ENCODE results near the gene CYP46A1.
"Not testable (repeated sequence)": the region's sequence is repeated elsewhere in the genome, so short reads cannot be mapped to it uniquely, and the experiment has no call there.

CYP46A1 gene

DNA sequence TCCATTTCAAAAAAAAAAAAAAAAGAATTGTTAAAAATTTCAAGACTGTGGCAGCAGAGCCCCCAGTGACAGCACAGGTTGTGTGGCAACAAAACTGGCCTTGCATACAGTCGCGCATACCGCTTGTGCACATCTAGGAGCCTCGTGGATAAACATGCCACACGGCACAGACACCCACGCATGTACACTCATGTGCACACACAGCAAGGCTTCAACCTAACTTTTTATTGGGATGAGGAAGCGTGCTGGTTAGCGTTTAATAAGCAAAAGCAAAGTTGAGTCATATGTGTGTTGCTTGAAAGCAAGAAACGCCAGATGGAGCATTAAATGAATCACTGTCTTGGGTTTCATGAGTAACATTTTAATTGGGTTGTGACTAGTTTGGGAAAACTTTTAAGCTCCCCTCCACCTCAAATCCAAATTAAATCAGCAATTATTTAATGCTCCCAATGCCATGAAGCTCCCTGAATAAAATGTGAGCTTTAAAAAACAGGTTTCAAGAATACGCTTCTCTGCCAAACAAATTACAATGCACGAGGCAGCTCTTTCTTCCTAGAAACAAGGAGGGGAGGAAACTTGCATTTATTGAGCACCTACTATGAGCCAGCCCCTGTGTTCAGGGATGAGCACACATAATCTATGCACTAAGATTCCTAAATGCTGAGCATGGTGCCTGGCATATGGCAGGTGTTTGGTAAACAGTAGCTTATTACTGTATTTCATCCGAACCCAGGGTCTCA is 73.4 kb downstream of the CYP46A1 start:
- no peak for DNase-seq (ENCODE audit: low read depth)

DNA sequence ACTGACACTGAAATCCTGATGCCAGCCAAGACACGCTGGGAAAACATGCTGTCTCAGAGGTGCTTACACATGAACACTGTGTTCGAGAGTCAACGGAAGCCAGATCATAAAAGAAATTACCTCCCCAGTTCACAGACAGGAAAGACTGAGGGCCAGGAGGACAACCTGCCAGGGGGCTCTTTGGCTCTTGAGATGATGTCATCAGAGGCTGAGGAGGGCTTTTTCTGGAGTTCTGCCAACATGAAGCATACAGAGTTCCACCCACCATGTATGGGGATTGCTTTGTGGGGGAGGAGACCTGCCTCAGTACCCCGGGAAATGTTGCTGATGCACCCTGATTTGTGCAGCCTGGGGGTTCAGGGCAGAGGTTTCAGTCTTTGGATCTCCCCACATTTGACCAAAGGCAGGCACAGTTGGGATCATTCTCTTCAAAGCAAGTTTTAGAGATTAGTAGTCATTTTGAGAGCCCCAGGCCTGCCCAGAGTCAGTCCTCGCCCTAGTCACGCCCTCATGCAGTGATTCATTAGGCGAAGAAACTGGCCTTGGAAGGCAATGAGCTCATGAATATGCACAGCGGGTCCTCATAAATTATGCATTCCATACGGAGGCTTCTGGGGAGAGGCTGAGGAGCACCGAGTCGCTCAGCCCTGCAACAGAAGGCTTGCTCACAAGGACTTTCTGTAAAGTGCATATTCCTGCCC is 74.2 kb downstream of the CYP46A1 start:
- no peak for DNase-seq (ENCODE audit: low read depth)

DNA sequence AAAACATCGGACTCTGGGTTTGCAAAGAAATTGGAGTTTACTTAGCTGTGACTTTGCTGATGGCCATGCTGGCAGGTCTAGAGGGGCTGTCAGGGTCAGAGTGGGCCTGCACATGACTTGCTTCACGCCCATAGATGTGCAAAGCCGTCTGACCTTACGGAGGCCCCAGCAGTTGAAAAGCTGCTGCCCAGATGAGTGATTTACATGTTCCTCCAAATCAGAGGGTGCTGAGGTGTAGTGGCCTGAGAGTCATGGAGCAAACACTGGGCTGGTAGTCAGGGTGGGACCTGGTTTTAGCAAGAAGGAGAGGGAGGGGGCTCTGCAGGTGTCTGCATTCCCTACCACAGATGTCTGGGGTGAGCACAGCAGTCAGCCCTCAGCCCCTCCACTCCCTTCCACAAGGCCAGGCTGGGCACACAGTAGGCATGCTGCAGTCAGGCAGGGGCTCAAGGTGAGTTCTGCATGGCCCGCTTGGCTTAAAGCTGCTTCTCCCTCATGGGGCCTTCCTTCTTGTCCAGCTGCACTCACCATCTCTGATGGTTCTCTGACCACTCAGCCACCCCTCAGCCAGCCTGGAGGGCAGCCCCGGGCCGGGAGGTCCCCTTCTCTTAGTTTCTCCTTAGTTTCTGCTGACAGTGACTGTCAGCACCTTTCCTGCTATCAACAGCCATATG is 74.9 kb downstream of the CYP46A1 start:
- no peak for DNase-seq (ENCODE audit: low read depth)

DNA sequence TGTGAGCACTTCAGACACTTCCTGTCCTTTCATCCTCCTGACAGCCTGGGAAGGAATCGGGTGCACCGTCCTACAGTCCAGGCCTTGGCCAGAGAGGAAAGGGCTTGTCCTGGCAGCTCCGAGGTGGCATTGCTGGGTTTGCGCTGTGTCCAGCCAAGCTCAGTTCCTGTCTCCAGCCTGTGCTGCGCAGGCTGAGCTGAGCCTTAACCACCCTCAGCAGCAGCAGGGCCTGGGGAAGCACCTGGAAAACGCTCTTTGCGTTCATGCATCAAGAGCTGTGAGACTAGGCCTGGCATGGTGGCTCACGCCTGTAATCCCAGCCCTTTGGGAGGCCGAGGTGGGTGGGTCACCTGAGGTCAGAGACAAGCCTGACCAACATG is 75.4 kb downstream of the CYP46A1 start:
- no peak for DNase-seq (ENCODE audit: low read depth)

DNA sequence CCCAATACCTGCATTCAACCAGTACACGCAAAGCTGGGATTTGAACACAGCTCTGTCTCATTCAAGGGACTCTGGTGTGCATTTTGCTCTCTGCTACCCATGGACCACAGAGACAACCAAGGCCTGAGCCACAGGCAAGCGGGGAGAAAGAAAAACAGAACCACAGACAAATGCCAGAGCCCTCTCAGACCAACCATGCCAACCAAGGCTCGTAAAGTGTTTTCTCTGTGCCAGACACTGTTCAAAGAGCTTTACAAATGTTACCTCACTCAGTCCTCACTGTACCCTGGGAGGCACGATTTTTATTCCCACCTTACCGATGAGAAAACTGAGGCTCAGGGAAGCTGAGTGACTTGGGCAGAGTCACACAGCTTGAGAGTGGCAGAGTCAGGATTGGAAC is 76.7 kb downstream of the CYP46A1 start:
- no peak for DNase-seq (ENCODE audit: low read depth)

DNA sequence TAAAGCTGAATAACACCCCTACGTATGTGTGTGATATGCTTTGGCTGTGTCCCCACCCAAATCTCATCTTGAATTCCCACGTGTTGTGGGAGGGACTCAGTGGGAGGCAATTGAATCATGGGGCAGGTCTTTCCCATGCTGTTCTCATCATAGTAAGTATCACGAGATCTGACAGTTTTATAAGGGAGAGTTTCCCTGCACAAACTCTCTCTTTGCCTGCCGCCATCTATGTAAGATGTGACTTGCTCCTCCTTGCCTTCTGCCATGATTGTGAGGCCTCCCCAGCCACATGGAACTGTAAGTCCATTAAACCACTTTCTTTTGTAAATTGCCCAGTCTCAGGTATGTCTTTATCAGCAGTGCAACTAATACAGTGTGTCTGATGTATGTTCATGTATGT is 78.8 kb downstream of the CYP46A1 start:
- DNase-seq (ENCODE audit: low read depth): not testable (repeated sequence)

DNA sequence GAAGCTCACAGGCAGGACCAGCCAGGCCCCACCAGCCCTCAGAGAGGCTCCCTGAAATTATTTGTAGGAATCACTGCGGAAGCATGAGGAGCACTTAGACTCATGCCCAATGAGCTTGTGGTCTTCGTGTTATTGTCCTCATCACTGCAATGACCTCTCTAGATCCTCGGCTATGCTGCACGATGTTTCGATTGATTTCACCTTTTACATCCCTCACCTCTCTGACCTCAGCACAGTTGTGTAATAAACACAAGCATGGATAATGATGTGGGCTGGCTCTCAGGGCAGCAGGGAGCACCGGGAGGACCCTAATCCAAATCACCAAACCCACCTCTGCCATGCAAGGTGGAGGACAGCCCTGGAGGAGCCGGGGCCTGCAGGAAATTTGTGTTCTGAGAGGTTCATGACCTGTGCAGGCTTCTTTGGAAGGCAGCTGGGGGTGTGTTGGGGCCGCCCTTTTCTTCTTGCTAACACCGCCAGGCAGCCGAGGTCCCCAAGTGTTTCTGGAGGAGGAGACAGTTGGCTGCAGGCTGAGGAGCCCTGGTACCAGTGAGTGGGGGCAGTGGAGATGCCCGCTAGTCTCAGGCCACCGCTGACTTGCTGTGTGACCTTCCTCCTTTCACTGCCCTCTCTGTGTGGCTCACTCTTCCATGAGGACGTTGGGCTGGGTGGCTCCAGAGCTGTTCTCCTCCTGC is 79.6 kb downstream of the CYP46A1 start:
- no peak for DNase-seq (ENCODE audit: low read depth)

DNA sequence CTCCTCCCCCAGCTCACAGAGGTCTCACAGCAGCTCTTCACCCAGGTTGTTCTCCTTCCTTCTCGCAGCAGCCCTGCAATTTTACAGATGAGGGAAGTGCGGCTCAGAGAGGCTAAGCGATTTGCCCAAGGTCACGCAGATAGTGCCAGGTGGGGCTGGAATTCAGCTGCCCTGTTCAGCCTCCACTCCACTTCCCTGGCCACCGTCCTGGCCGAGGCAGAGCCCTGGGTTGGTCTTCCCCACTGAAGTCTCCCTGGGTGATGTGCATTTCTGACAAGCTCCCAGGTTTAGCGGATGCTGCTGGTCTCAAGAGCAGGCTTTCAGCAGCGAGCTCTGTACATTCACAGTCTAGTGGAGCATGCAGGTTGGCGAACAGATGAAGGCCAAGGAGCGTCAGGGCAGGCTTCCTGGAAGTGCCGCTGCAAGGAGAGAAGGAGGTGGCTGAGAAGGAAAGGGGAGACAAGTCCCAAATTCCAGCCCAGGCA is 80.2 kb downstream of the CYP46A1 start:
- no peak for DNase-seq (ENCODE audit: low read depth)

DNA sequence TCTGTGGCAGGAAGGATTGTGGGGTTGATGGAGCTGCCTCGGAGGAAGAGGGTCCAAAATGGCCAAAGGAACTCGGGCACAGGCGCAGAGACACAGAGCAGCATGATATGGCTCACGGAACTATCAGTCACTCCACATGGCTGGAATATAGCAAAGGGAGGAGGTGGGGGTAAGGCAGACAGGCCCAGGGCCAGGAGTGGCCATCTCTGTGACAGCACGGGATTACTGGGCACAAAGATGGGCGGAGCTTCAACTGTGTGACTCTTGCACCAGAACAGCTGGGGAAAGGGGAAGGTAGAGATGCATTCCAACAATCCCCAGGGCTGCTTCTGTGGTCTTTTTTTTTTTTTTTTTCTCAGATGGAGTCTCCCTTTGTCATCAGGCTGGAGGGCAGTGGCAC is 84.3 kb downstream of the CYP46A1 start:
- no peak for DNase-seq (ENCODE audit: low read depth)

DNA sequence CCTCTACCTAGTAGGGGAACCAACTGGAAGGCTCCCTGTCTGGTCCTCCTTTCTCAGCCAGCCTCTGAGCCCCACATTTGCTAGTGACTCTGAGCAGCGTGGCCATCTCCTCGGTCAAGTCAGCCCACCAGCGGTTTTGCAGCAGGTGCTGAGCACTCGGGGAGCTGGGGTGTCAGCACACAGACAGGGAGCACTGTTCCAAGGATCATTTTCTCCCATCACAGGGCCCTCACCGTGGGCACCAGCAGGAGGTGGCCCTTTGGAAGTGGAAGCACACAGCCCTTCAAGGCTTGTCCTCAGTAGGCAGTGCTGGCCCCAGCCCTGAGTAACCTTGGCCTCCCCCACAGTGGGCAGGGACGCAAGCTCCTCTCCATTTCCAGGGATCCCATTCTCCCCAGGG is 85.0 kb downstream of the CYP46A1 start:
- no peak for DNase-seq (ENCODE audit: low read depth)

DNA sequence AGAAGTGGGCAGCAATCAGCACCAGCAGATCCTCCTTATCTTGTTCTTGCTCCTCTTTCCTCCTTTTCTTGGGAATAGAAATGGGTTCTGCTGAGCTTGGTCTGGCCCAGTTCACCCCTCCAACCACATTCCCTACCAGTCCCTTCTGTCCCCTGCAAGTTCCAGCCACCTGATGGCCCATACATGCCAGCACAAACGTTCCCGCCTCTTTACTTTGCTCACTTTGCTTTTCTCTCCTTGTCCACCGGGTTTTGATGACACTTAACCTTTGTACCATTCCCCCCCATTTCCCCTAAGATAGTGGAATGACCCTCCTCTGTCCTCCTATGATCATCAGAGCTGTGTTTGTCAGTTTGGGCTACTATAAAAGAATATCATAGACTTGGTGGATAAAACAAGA is 85.7 kb downstream of the CYP46A1 start:
- no peak for DNase-seq (ENCODE audit: low read depth)

DNA sequence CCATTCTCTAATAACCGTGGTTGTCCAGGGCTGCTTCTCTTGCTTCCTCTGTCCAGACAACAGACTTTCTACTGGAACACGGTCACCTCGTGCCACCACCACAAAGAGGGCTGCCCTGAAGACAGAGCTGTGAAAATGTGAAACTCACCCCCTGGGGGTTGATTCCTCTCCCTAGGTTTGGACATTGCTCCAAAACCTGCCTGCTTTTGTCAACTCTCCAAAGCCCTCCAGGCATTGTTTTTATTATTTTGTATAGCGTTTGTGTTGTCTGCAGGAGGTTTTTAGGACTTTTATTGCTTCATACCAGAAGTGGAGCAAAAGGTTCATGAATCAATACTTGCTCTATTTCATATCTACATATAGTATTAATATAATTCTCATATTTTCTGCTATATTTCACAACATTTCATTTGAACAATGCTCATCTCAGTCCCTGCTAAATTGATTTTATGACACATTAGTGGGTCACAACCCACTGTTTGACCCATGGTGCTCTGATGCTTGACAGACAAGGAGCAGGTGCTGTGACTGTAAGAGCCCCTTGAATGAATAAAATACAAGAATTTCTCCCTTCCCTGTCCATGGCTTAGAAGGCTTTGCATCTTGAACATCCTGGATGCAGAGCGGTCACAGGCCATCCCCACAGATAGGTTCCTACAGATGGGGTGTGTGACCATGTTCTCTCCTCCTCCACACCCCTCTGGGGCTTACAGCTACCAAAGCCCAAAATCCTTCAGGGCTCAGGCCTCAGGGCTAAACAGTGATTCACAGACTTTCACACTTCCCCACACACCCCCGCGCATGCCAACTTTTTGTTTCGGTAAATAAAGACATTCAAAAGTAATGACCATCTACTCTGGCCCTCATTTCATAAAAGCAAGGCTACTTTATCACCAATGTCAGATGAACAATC is 88.5 kb downstream of the CYP46A1 start:
- no peak for DNase-seq (ENCODE audit: low read depth)

DNA sequence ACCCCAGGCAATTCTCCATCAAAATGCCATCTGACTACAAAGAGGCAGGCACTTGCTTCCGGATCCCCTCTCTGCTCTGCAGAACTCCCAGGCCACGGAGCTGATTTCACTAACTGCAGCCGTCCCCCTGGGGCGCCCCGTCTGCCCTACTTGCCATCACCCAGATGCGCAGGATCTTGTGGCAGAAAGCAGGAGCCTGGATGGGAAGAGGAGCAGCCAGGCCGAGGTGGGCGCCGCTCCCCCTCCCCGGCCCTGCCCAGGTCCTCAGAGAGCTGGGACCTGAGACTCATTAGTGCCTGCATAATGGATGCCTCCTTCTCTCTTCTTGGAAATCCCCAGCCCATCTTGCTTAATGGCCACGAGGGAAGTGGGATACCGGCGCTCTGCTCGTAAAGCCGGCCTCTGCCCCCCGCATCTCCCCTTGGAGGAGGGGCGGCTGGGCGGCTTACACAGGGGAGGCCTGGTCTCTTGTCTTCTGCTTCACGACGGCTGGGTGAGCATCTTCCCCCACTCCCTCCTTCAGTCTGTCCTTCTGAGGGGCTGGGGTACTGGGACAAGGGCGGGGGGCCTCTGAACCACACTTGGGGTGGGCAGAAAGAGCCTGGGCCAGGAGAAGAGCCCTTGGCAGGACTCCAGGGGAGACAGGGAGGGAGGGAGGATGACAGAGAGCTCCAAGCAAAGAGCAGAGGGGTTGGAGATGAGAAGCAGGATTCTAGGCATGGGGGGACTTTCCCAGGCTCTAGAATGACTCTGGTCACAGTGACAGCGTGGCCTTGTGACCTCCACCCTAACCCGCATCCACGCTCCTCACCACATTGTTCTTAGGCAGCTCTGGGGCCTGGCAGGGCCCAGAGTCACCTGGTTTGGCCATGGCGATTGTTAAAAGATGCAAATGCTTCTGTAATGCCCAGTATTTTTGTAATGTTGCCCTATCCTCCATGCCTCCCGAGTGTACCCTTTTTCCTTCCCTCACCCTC is 89.7 kb downstream of the CYP46A1 start:
- DNase-seq (ENCODE audit: low read depth): no peak

DNA sequence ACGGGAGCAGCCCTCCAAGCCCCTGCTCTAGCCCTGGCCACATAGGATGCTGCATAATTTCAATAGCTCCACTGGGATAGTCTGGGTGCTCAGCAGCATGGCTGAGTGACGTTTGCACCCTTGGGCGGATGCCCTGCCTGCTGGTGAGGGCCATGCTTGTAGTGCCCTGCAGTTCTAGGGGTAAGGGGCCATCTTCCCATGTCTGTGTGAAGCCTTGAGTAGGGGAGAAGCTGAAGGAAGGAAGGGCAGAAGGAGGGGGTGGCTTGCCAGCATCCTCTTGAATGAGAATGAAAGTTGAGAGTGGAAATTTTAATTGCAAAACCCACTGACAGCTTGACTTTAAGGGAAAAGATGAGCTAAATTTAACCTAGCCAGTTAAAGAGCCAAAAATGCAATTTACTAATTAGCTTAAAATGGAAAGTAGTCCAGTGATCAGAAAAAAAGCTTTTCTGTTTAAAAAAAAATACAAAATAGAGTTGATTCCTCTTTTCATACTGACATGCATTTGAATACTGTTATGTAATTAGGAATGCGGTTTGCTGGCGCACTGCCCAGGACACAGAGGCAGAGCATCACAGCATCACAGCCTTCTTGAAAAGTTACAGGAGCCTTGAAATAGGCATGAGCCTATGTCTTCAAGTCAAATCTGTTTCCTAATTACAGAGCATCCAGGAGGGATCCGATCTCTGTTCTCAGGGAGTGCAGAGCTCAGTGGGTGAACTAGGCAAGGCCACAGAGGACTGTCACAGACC is 90.6 kb downstream of the CYP46A1 start:
- DNase-seq (ENCODE audit: low read depth): no peak

DNA sequence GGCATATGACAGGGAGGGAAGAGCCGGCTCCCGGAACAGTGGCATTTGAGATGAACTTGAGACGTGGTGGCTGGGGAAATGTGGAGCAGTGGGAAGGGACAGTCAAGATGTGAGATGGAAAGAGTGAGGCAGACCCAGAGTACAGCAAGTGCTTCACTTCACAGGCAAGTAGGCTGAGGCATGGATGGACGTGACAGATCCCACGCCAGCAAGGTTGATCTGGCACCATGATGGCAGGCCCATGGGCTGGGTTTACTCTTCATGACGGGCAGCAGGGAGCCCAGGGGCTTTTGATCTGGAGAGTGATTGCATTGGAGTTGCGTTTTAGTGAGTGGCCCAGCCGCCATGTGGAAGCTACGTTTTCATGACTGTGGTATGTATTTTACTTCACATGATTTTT is 91.3 kb downstream of the CYP46A1 start:
- DNase-seq (ENCODE audit: low read depth): no peak
